ENCODE results near the gene MARCHF10. TPM values are rescaled to one million over a fixed set of nuclear protein-coding genes. Genes with fewer than 3 reads are reported as not detected.
A peak's percentile ranks its signal among the peaks of the same experiment; 100 is the strongest.

Gene MARCHF10
- total RNA-seq, 3 donors from 2014 or later: under 0.01 to 0.16 TPM; not detected in 1

DNA sequence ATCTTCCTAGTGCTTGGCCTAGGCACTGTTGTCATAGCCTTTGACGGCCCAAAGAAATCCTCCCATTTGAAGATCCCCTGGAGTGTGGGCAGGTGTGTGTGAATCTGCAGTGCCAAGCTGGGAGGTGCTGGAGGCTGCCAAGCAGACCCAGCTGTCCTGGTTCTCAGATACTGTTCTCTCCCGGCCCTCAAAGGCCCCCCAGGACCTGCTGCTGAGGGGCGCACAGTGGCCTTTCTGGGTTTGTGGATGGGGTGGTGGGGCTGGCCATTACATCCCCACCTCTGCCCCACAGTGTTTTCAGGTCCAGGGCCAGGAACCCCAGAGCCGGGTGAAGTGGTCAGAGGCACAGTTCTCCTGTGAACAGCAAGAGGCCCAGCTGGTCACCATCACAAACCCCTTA, 120.1 kb downstream of the MARCHF10 start:
- Histone ChIP-seq H3K4me1 (no peaks in the 10 kb centered on the region), H3K27ac (no peak overlapping the region), H3K4me3 (no peak overlapping the region), H3K9me3 (no peaks in the 10 kb centered on the region), H3K36me3 (no peaks in the 10 kb centered on the region), H3K27me3 (no peaks in the 10 kb centered on the region)
- TF ChIP-seq POLR2A (IDR thresholded peaks at IDR 0.05) (no peak), POLR2AphosphoS5 (IDR thresholded peaks at IDR 0.05) (no peak)
- TF ChIP-seq, protein P1, sequence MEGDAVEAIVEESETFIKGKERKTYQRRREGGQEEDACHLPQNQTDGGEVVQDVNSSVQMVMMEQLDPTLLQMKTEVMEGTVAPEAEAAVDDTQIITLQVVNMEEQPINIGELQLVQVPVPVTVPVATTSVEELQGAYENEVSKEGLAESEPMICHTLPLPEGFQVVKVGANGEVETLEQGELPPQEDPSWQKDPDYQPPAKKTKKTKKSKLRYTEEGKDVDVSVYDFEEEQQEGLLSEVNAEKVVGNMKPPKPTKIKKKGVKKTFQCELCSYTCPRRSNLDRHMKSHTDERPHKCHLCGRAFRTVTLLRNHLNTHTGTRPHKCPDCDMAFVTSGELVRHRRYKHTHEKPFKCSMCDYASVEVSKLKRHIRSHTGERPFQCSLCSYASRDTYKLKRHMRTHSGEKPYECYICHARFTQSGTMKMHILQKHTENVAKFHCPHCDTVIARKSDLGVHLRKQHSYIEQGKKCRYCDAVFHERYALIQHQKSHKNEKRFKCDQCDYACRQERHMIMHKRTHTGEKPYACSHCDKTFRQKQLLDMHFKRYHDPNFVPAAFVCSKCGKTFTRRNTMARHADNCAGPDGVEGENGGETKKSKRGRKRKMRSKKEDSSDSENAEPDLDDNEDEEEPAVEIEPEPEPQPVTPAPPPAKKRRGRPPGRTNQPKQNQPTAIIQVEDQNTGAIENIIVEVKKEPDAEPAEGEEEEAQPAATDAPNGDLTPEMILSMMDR (IDR thresholded peaks at IDR 0.05): no peak
- intact Hi-C loops (cut with DNase I; ENCODE audit: low total_unique reads): no loop called here
- no peak for DNase-seq (ENCODE audit: low spot score in 2 of 2)

DNA sequence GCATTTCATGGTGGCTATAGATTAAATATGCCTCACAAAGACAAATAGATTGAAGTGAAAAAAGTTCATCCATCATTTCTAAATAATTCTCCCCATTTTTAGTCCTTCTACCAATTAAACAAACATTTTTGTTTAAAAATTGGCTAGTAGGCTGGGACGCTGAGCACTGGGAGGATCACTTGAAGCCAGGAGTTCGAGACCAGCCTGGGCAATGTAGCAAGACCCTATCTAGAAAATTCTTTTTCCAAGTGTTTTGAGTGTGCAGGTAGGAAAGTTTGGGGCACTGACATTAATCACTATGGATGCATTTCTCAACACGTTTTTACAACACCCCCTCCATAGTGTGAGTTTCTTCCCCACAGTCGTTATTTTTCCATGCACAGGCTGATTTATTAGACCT, 123.9 kb downstream of the MARCHF10 start:
- Histone ChIP-seq H3K27me3 (no peaks in the 10 kb centered on the region), H3K4me3 (no peak overlapping the region), H3K4me1 (no peaks in the 10 kb centered on the region), H3K9me3 (no peaks in the 10 kb centered on the region), H3K27ac (no peak overlapping the region), H3K36me3 (no peaks in the 10 kb centered on the region)
- intact Hi-C loops (cut with DNase I; ENCODE audit: low total_unique reads): no loop called here
- no peak for DNase-seq (ENCODE audit: low spot score in 2 of 2)
- TF ChIP-seq POLR2A (IDR thresholded peaks at IDR 0.05) (no peak), POLR2AphosphoS5 (IDR thresholded peaks at IDR 0.05) (no peak)
- TF ChIP-seq, protein P1 (IDR thresholded peaks at IDR 0.05): no peak

GRCh38 chr17:62681939-62682381, 126.2 kb downstream of the MARCHF10 start:
- TF ChIP-seq, protein P1 (IDR thresholded peaks at IDR 0.05): no peak
- TF ChIP-seq POLR2AphosphoS5 (IDR thresholded peaks at IDR 0.05): no peak
- TF ChIP-seq POLR2A (IDR thresholded peaks at IDR 0.05): no peak
- Histone ChIP-seq H3K4me3 (no peak overlapping the region), H3K27me3 (no peaks in the 10 kb centered on the region), H3K4me1 (no peaks in the 10 kb centered on the region), H3K27ac (no peak overlapping the region), H3K9me3 (no peaks in the 10 kb centered on the region), H3K36me3 (no peaks in the 10 kb centered on the region)
- intact Hi-C loops (cut with DNase I; ENCODE audit: low total_unique reads): no loop called here
- DNase-seq (ENCODE audit: low spot score in 2 of 2): no peak

GRCh38 chr17:62681061-62681938, 126.8 kb downstream of the MARCHF10 start:
- peak overlapping the region in 1 of 3 donors; percentile 55 for H3K4me3 ChIP-seq
- H3K9me3 ChIP-seq: no peaks in the 10 kb centered on the region
- DNase-seq (ENCODE audit: low spot score in 2 of 2): no peak
- no peaks in the 10 kb centered on the region for H3K4me1 ChIP-seq
- intact Hi-C loops (cut with DNase I; ENCODE audit: low total_unique reads): no loop called here
- TF ChIP-seq POLR2A (IDR thresholded peaks at IDR 0.05) (no peak), POLR2AphosphoS5 (IDR thresholded peaks at IDR 0.05) (no peak)
- TF ChIP-seq, protein P1 (IDR thresholded peaks at IDR 0.05): no peak
- no peaks in the 10 kb centered on the region for H3K36me3 ChIP-seq
- H3K27ac ChIP-seq: peak overlapping the region in 1 of 2 donors; percentile 80
- no peaks in the 10 kb centered on the region for H3K27me3 ChIP-seq

GRCh38 chr17:62680541-62681052, 127.5 kb downstream of the MARCHF10 start:
- H3K4me1 ChIP-seq: no peaks in the 10 kb centered on the region
- H3K27me3 ChIP-seq: no peaks in the 10 kb centered on the region
- peak overlapping the region in 2 of 3 donors; percentile 19 to 55 for H3K4me3 ChIP-seq
- no peaks in the 10 kb centered on the region for H3K36me3 ChIP-seq
- TF ChIP-seq, protein P1 (IDR thresholded peaks at IDR 0.05): peak in 1 of 3 donors; percentile 8
- TF ChIP-seq POLR2A (IDR thresholded peaks at IDR 0.05): no peak
- no peak for TF ChIP-seq POLR2AphosphoS5 (IDR thresholded peaks at IDR 0.05)
- peak in 1 of 2 donors; percentile 54 for DNase-seq (ENCODE audit: low spot score in 2 of 2)
- intact Hi-C loops (cut with DNase I; ENCODE audit: low total_unique reads): loop anchor here (1.0 kb wide), 1 partner anchor 12 kb away; no protein-coding TSS in a partner anchor
- H3K9me3 ChIP-seq: no peaks in the 10 kb centered on the region
- H3K27ac ChIP-seq: peak overlapping the region; percentile 35 to 80

Measured in breast epithelium (tissue), 4 donors.